Measurements from ENCODE around the gene HK2. TPM values are rescaled to one million over a fixed set of nuclear protein-coding genes. Genes with fewer than 3 reads are reported as not detected.
A peak's percentile ranks its signal among the peaks of the same experiment; 100 is the strongest.

Gene HK2
- total and polyA plus RNA-seq, 8 donors: 4.8 to 45.2 (median 12.3) TPM

DNA sequence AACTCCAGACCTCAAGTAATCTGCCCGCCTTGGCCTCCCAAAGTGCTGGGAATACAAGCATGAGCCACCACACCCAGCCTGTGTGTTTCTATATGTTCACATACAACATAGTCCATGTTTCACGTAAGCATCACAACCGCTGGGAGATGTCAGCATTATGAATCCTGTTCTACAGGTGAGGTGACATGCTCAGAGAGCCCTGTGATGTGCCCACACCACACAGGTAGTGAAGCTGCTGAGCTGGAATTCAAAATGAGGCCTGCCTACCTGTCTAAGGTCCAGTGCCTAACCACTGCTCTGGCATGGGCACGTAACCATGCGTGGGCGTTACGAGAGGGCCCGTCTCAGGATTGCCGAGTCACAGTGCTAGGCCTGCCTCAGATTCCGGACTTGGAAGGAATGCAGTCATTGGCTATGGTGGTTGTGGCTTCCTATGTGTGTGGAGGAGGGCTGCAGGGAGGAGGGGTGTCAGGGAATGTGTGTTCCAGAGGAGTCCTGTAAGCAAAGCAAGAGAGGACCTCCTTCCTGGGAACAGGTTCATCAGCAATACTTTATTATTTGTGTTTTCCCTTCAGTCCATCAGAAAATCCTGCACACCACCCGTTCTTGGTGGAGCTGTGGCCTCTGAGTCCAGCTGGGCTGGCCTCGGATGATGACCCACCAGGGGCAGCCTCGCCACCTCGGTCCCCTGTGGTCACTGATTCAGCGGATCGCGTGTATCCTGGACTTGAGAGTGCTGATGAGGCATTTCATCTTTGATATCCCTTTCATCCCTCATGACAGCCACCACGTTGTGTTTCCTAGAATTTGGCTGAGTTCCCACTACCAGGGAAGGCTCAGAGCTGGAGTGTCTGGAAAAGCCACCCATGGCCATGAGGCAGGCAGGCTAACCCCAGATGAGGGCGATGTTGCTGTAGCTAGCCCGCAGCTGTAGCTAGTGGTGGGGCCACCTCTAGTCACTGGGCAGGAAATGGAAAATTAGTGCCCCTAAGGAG is 31.1 kb downstream of the HK2 start:
- DNase-seq: no peak
- no peak overlapping the region for H3K4me3 ChIP-seq
- TF ChIP-seq EP300 (IDR thresholded peaks at IDR 0.05) (no peak), POLR2AphosphoS5 (IDR thresholded peaks at IDR 0.05) (no peak), POLR2A (IDR thresholded peaks at IDR 0.05) (no peak)
- TF ChIP-seq, protein P1, sequence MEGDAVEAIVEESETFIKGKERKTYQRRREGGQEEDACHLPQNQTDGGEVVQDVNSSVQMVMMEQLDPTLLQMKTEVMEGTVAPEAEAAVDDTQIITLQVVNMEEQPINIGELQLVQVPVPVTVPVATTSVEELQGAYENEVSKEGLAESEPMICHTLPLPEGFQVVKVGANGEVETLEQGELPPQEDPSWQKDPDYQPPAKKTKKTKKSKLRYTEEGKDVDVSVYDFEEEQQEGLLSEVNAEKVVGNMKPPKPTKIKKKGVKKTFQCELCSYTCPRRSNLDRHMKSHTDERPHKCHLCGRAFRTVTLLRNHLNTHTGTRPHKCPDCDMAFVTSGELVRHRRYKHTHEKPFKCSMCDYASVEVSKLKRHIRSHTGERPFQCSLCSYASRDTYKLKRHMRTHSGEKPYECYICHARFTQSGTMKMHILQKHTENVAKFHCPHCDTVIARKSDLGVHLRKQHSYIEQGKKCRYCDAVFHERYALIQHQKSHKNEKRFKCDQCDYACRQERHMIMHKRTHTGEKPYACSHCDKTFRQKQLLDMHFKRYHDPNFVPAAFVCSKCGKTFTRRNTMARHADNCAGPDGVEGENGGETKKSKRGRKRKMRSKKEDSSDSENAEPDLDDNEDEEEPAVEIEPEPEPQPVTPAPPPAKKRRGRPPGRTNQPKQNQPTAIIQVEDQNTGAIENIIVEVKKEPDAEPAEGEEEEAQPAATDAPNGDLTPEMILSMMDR (IDR thresholded peaks at IDR 0.05): no peak
- intact Hi-C loops (cut with DNase I; ENCODE audit: low total_unique reads): no loop called here
- peaks cover 49 to 89% (median 54%) of the 10 kb centered on the region in 4 donors for H3K4me1 ChIP-seq
- H3K9me3 ChIP-seq: no peaks in the 10 kb centered on the region
- H3K36me3 ChIP-seq: no peaks in the 10 kb centered on the region
- H3K27me3 ChIP-seq: no peaks in the 10 kb centered on the region
- peak overlapping the region in 4 of 5 donors; percentile 2 to 68 (median 55) for H3K27ac ChIP-seq
- 83 to 88% (median 87%) methylated on average over 19 to 20 of the region's 20 CpGs for WGBS, 5 donors

DNA sequence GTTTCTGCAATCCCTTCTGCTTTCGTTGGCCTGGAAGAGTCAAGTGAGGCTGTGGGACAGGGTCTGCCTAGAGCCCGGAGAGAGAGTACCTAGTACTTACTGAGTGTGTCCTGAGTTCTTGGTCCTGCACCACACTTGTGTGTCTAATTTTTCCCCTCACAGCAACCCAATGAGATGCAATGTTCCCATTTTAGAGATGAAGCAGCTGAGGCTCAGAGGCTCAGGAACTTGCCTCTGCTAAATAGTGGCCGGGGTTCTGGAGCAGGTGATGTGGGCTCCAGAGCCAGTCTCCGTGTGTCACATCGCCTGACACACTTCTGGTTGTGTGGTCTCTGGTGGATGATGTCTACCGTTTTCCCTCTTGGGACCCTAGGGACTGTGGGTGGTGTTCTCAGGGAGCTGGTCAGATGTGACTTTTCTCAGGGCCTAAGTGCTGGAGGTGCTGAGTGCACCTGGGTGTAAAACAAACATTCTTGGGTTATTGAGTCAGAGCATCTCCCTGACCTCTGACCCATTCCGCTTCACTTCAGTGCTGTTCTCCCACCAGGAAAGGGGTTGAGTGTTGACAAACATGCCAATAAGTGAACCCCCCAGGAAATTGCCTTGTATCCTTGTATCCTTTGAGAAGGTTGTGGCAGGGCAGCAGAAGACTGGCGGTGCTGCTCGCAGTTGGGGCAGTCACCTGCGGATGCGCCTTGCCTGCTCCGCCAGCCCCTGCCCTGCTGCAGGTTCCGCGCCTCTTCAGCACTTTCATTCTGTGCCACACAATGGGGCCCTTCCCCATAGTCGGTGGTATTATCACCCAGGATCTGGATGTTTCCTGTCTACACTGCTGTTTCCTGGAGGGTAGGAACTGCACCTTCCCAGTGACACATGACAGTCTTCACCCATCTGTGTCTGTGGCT is 32.1 kb downstream of the HK2 start:
- peaks cover 45 to 79% (median 50%) of the 10 kb centered on the region in 4 donors for H3K4me1 ChIP-seq
- TF ChIP-seq POLR2A (IDR thresholded peaks at IDR 0.05): no peak
- no peak for TF ChIP-seq EP300 (IDR thresholded peaks at IDR 0.05)
- TF ChIP-seq, protein P1 (IDR thresholded peaks at IDR 0.05): no peak
- TF ChIP-seq POLR2AphosphoS5 (IDR thresholded peaks at IDR 0.05): no peak

DNA sequence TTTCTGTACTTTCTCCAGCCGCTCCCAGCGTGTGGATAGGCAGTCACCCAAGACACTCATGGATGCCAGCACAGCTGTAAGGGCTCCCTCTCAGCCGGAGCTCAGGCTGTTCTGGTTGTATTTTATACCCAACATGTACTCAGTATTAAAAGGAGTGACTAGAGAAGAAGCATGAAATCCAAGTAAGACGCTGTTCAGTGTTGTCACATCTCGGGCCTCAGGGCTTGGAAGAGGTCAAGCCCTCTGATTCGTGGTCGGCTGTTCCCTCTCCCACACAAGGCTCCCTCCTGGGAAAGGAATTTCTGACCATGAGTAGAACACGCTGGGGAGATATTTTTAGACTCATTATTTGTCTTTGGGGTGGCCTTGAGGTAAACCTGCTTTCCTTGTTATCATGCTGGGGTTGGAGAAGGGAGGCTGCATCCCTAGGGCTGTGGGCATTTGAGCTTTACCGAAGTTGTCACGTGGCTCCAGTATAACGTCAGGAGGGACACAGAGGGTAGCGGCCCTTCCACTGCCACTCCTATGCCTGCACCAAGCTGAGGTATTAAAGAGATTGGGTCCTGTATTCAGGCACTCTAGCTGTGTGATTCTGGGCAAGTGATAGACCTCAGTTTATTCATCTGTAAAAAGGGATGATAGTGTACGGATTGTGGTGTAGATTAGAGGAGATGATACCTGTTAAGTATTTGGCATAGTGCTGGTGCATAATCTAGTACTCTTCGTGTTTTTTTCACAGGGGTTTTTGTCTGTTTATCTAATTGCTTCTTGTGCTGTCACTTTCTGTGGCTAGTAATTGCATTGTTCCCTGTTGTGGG is 34.1 kb downstream of the HK2 start:
- intact Hi-C loops (cut with DNase I; ENCODE audit: low total_unique reads): no loop called here
- TF ChIP-seq EP300 (IDR thresholded peaks at IDR 0.05) (no peak), POLR2AphosphoS5 (IDR thresholded peaks at IDR 0.05) (peak in 2 of 3 donors; percentile 23 to 33)
- Histone ChIP-seq H3K27me3 (no peaks in the 10 kb centered on the region), H3K4me3 (no peak overlapping the region), H3K9me3 (no peaks in the 10 kb centered on the region), H3K27ac (peak overlapping the region; percentile 71 to 83 (median 77)), H3K4me1 (peaks cover 38 to 60% (median 43%) of the 10 kb centered on the region in 4 donors), H3K36me3 (no peaks in the 10 kb centered on the region)
- 23 to 48% (median 27%) methylated on average over 14 of the region's 14 CpGs for WGBS, 5 donors
- DNase-seq: peak; percentile 71 to 82

More for the DNA sequence above, 32.1 kb downstream of the HK2 start:
- no peaks in the 10 kb centered on the region for H3K27me3 ChIP-seq
- 80 to 93% (median 90%) methylated on average over 15 of the region's 15 CpGs for WGBS, 5 donors
- H3K4me3 ChIP-seq: no peak overlapping the region
- intact Hi-C loops (cut with DNase I; ENCODE audit: low total_unique reads): no loop called here
- DNase-seq: no peak
- no peaks in the 10 kb centered on the region for H3K9me3 ChIP-seq
- H3K36me3 ChIP-seq: no peaks in the 10 kb centered on the region
- peak overlapping the region; percentile 19 to 77 (median 43) for H3K27ac ChIP-seq

DNA sequence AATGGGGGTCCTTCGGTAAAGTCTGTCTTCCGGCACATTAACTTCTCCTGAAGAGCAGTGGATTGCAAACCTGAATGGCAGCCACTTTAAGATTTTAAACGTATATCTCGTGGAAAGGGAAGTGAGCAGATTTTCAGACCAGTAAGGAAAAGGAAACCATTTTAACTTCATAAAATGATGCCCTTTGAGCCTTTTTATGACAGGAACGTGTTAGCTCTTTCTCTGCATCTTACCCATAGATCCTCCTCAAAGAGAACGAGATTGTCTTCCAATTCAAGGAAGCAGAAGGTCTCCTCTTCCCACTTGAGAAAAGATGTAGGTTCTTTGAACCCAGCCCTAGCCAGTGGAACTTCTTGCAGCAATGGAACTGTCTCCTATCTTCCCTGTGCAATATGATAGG is 35.6 kb downstream of the HK2 start:
- peaks cover 0 to 9% (median 6%) of the 10 kb centered on the region in 4 donors for H3K36me3 ChIP-seq
- H3K4me3 ChIP-seq: no peak overlapping the region
- H3K4me1 ChIP-seq: peaks cover 32 to 49% (median 41%) of the 10 kb centered on the region in 4 donors
- no peaks in the 10 kb centered on the region for H3K27me3 ChIP-seq
- no peak for TF ChIP-seq POLR2A (IDR thresholded peaks at IDR 0.05)
- TF ChIP-seq POLR2AphosphoS5 (IDR thresholded peaks at IDR 0.05): no peak
- no peak for TF ChIP-seq EP300 (IDR thresholded peaks at IDR 0.05)
- H3K9me3 ChIP-seq: no peaks in the 10 kb centered on the region
- no peak for DNase-seq
- H3K27ac ChIP-seq: no peak overlapping the region
- WGBS, 5 donors: 82 to 96% (median 91%) methylated on average over 6 of the region's 6 CpGs
- intact Hi-C loops (cut with DNase I; ENCODE audit: low total_unique reads): no loop called here
